Neural cell (in vitro differentiated cells): ENCODE results near the gene PDE4D. TPM values are rescaled to one million over a fixed set of nuclear protein-coding genes. Genes with fewer than 3 reads are reported as not detected.

Experiments
- H2AFZ ChIP-seq: fragments of 200-600, 300-800 bp; sonication (generic), shearing (Covaris generic); 2 replicates; pipeline ENCODE4 v1.6.0; 2014; ENCODE audit warnings: low read depth, mild to moderate bottlenecking, antibody characterized with exemption, low read length, moderate library complexity
- H3F3A ChIP-seq: fragments of 200-600 bp; shearing (Covaris generic); 2 replicates; pipeline ENCODE4 v1.6.1; 2016; ENCODE audit warnings: mild to moderate bottlenecking, moderate library complexity, mixed read lengths, antibody characterized with exemption, low read length; ENCODE audit not compliant: insufficient read depth, poor library complexity, severe bottlenecking
- H3K27ac ChIP-seq: fragments of 200-600, 300-800 bp; sonication (generic), shearing (Covaris generic); 2 replicates; pipeline ENCODE4 v1.5.1; 2014; ENCODE audit warnings: mild to moderate bottlenecking, low read length, moderate library complexity
- H3K27me3 ChIP-seq: fragments of 300-800, 200-600 bp; sonication (generic), shearing (Covaris generic); 2 replicates; pipeline ENCODE4 v1.6.0; 2014; ENCODE audit warnings: mild to moderate bottlenecking, low read depth, low read length, moderate library complexity; ENCODE audit not compliant: insufficient read depth
- H3K36me3 ChIP-seq: fragments of 300-800, 200-600 bp; sonication (generic), shearing (Covaris generic); 2 replicates; pipeline ENCODE4 v1.5.1; 2014; ENCODE audit warnings: mild to moderate bottlenecking, antibody characterized with exemption, low read length, moderate library complexity; ENCODE audit not compliant: insufficient read depth
- H3K4me2 ChIP-seq: fragments of 300-800, 200-600 bp; sonication (generic), shearing (Covaris generic); 2 replicates; pipeline ENCODE4 v1.6.0; 2014; ENCODE audit warnings: mild to moderate bottlenecking, low read length
- H3K4me3 ChIP-seq: fragments of 300-800, 200-600 bp; sonication (generic), shearing (Covaris generic); 2 replicates; pipeline ENCODE4 v1.5.1; 2014; ENCODE audit warnings: mild to moderate bottlenecking, low read length, moderate library complexity
- H3K79me2 ChIP-seq: fragments of 200-600 bp; shearing (Covaris generic); replicated peaks from 2 replicates; pipeline ENCODE4 v1.6.0; 2014; ENCODE audit warnings: mild to moderate bottlenecking, low read length, moderate library complexity; ENCODE audit not compliant: insufficient read depth
- H3K9ac ChIP-seq: fragments of 300-800, 200-600 bp; sonication (generic), shearing (Covaris generic); 2 replicates; pipeline ENCODE4 v1.6.1; 2016; ENCODE audit warnings: mild to moderate bottlenecking, low read length, mixed read lengths
- H3K9me2 ChIP-seq: fragments of 200-600 bp; shearing (Covaris generic); 2 replicates; pipeline ENCODE4 v1.6.1; 2016; ENCODE audit warnings: mild to moderate bottlenecking, low read length, mixed read lengths; ENCODE audit not compliant: insufficient read depth
- H3K9me3 ChIP-seq: fragments of 200-600, 300-800 bp; sonication (generic), shearing (Covaris generic); 2 replicates; pipeline ENCODE4 v1.6.1; 2016; ENCODE audit warnings: mild to moderate bottlenecking, mixed run types, low read length, moderate library complexity, mixed read lengths
- H4K20me1 ChIP-seq: fragments of 200-600 bp; shearing (Covaris generic); 2 replicates; pipeline ENCODE4 v1.6.1; 2016; ENCODE audit warnings: mild to moderate bottlenecking, mixed run types; ENCODE audit not compliant: insufficient read depth
- CTCF ChIP-seq: fragments of 450-650 bp; IDR thresholded peaks from 2 replicates; pipeline ENCODE4 v1.5.1; 2014; ENCODE audit warnings: antibody characterized with exemption, mild to moderate bottlenecking, moderate library complexity; ENCODE audit not compliant: poor library complexity, severe bottlenecking
- EP300 ChIP-seq: fragments of 450-650 bp; conservative IDR thresholded peaks from 2 replicates; pipeline ENCODE4 v1.6.1; 2014; ENCODE audit warnings: antibody characterized with exemption, mild to moderate bottlenecking, moderate library complexity; ENCODE audit not compliant: poor library complexity, severe bottlenecking
- EZH2 ChIP-seq: fragments of 200-600, 300-800 bp; shearing (Covaris generic), sonication (generic); IDR thresholded peaks from 2 replicates; pipeline ENCODE4 v1.6.1; 2014; ENCODE audit warnings: antibody characterized with exemption, low read length, borderline replicate concordance, mild to moderate bottlenecking; ENCODE audit not compliant: insufficient read depth, poor library complexity, severe bottlenecking
- MXI1 ChIP-seq: fragments of 450-650 bp; conservative IDR thresholded peaks from 2 replicates; pipeline ENCODE4 v1.6.1; 2014; ENCODE audit warnings: antibody characterized with exemption, mild to moderate bottlenecking; ENCODE audit not compliant: poor library complexity, severe bottlenecking
- POLR2AphosphoS5 ChIP-seq: IDR thresholded peaks from 2 replicates; pipeline ENCODE4 v1.6.1; 2012
- RAD21 ChIP-seq: fragments of 450-650 bp; conservative IDR thresholded peaks from 2 replicates; pipeline ENCODE4 v1.6.1; 2014; ENCODE audit warnings: antibody characterized with exemption, mild to moderate bottlenecking, moderate library complexity
- REST ChIP-seq: IDR thresholded peaks from 2 replicates; pipeline ENCODE4 v1.6.1; 2012; ENCODE audit warnings: borderline replicate concordance
- SMC3 ChIP-seq: fragments of 450-650 bp; conservative IDR thresholded peaks from 2 replicates; pipeline ENCODE4 v1.6.1; 2014; ENCODE audit warnings: antibody characterized with exemption, mild to moderate bottlenecking, moderate library complexity; ENCODE audit not compliant: poor library complexity
- TAF1 ChIP-seq: IDR thresholded peaks from 2 replicates; pipeline ENCODE4 v1.6.1; 2012; ENCODE audit warnings: low read depth
- polyA plus RNA-seq: library from polyadenylated mRNA; depleted of rRNA; stranded (reverse); fragments of >200 nt; gene quantifications from 2 replicates; pipeline ENCODE4 v1.2.3, GENCODE V29; 2014

The PDE4D gene
- polyA plus RNA-seq, 1 donor from 2014 or later: 42.8 TPM

- Histone ChIP-seq H3F3A (no peaks in the 10 kb centered on the region), H3K9ac (no peak overlapping the region), H3K27me3 (no peaks in the 10 kb centered on the region), H3K27ac (no peak overlapping the region), H4K20me1 (no peaks in the 10 kb centered on the region), H3K36me3 (no peaks in the 10 kb centered on the region), H3K9me2 (no peaks in the 10 kb centered on the region), H3K9me3 (no peaks in the 10 kb centered on the region), H3K4me3 (no peak overlapping the region), H2AFZ (no peak overlapping the region), H3K4me2 (no peak overlapping the region), H3K79me2 (no peaks in the 10 kb centered on the region)
- TF ChIP-seq TAF1 (no peak), MXI1 (no peak), SMC3 (no peak), EP300 (no peak), CTCF (no peak), REST (no peak), POLR2AphosphoS5 (no peak), EZH2 (no peak), RAD21 (no peak)
Measured at GRCh38 chr5:59005934-59006701, 887.4 kb downstream of the PDE4D start.

GRCh38 chr5:59003641-59004040 lies 889.9 kb downstream of the PDE4D start:
- H4K20me1 ChIP-seq: no peaks in the 10 kb centered on the region
- no peaks in the 10 kb centered on the region for H3K9me2 ChIP-seq
- no peaks in the 10 kb centered on the region for H3K79me2 ChIP-seq
- peaks cover 3% of the 10 kb centered on the region for H3F3A ChIP-seq
- no peak overlapping the region for H3K27ac ChIP-seq
- no peak overlapping the region for H3K4me3 ChIP-seq
- TF ChIP-seq POLR2AphosphoS5 (no peak), MXI1 (no peak), EZH2 (no peak), SMC3 (no peak), RAD21 (no peak), CTCF (no peak), EP300 (no peak), TAF1 (no peak), REST (no peak)
- no peak overlapping the region for H2AFZ ChIP-seq
- H3K4me2 ChIP-seq: no peak overlapping the region
- no peaks in the 10 kb centered on the region for H3K27me3 ChIP-seq
- no peak overlapping the region for H3K9ac ChIP-seq
- H3K9me3 ChIP-seq: no peaks in the 10 kb centered on the region
- no peaks in the 10 kb centered on the region for H3K36me3 ChIP-seq
